ENCODE measurements around the gene CHST12.
"Not testable (repeated sequence)": the region's sequence is repeated elsewhere in the genome, so short reads cannot be mapped to it uniquely, and the experiment has no call there.

The CHST12 gene

GRCh38 chr7:2403014-2403717 lies at the start of gene CHST12:
TSS of gene CHST12 (plus strand) at chr7:2403611. CDS start at chr7:2432640, 29,029 bp downstream.
- DNase-seq: peak; percentile 93

- DNase-seq: peak; percentile 87
Observed at GRCh38 chr7:2353936-2354185, 49.5 kb upstream of the CHST12 start.

GRCh38 chr7:2354186-2354938 lies 49.0 kb upstream of the CHST12 start, which contains the start of gene EIF3B:
TSS of gene EIF3B (plus strand) at chr7:2354827. CDS start at chr7:2354922, 95 bp downstream.
- DNase-seq: peak; percentile 87

- peak; percentile 48 for DNase-seq
Observed at GRCh38 chr7:2354939-2355704, 48.3 kb upstream of the CHST12 start.

- DNase-seq: no peak
Observed at GRCh38 chr7:2355705-2356008, 47.8 kb upstream of the CHST12 start.

GRCh38 chr7:2357165-2357564 lies 46.2 kb upstream of the CHST12 start:
- DNase-seq: no peak

GRCh38 chr7:2357571-2357970 lies 45.8 kb upstream of the CHST12 start:
- no peak for DNase-seq

GRCh38 chr7:2358968-2359527 lies 44.4 kb upstream of the CHST12 start:
- DNase-seq: no peak

- DNase-seq: no peak
Observed at GRCh38 chr7:2359610-2360009, 43.8 kb upstream of the CHST12 start.

GRCh38 chr7:2360796-2361195 lies 42.6 kb upstream of the CHST12 start:
- no peak for DNase-seq

GRCh38 chr7:2362385-2363088 lies 40.9 kb upstream of the CHST12 start:
- no peak for DNase-seq

- no peak for DNase-seq
Observed at GRCh38 chr7:2369139-2369538, 34.3 kb upstream of the CHST12 start.

GRCh38 chr7:2371329-2371728 lies 32.1 kb upstream of the CHST12 start:
- DNase-seq: no peak

- DNase-seq: no peak
Observed at GRCh38 chr7:2372724-2373123, 30.7 kb upstream of the CHST12 start.

- DNase-seq: no peak
Observed at GRCh38 chr7:2373124-2373556, 30.3 kb upstream of the CHST12 start.

- DNase-seq: no peak
Observed at GRCh38 chr7:2373646-2374045, 29.8 kb upstream of the CHST12 start.

- DNase-seq: no peak
Observed at GRCh38 chr7:2374401-2374800, 29.0 kb upstream of the CHST12 start.

GRCh38 chr7:2374830-2375728 lies 28.3 kb upstream of the CHST12 start:
- no peak for DNase-seq

- DNase-seq: no peak
Observed at GRCh38 chr7:2376351-2377154, 26.9 kb upstream of the CHST12 start.

GRCh38 chr7:2377492-2377891 lies 25.9 kb upstream of the CHST12 start:
- DNase-seq: not testable (repeated sequence)

GRCh38 chr7:2378125-2378524 lies 25.3 kb upstream of the CHST12 start:
- not testable (repeated sequence) for DNase-seq
